ENCODE measurements around the gene DGLUCY.

DNA sequence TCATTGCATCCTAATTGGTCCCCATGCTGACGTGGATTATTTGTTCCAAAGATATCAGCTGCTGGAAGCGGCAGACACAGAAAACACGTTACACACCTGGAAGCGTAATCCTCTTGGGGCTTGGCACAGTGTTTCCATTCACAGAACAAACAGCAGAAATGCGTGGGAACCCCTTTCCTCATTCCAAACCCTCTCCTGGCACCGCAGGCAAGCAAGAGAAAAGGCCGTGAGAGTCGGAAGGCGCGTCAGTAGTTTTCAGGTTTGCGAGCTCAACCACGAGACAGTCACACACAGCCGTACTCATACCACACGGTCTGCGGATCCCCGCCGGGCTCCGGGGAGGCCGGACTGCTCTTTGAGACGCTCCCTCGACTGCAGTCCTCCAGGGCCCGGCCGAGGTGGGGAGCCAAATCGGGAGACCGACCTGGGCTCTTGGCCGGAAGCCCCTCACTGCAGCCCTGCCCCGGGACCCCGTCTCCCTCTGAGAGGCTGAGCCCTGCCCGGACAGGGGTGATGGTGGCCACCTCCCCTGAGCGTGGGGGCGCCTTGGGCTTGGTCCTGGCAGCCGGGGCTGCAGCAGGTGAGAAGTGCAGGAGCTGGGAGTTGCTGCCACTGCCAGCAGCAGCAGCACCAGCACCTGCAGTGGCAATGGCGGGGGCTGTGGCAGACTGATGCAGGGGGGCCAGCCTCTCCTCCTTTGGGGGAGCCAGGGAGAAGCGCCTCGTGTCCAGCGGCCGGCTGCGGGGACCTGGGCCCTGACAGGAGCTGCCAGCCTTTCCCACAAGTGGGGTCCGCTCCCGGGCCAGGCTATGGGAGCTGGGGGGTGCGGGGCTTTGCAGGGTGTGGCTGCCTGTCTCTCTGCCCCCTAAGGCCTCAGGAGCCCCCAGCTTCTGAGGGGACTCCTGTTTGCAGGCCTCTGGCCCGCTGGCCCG is 158.7 kb downstream of the DGLUCY start:
- no peak for TF ChIP-seq RFX5 (IDR thresholded peaks at IDR 0.05; ENCODE audit: borderline replicate concordance, low read depth, low read length)
- no peak for TF ChIP-seq POLR2A (IDR thresholded peaks at IDR 0.05; ENCODE audit: control extremely low read depth in 1 of 2, low read depth in 2 of 2, low read length in 2 of 2)
- no peak for TF ChIP-seq EP300 (IDR thresholded peaks at IDR 0.05; ENCODE audit: borderline replicate concordance in 1 of 2, low read depth in 2 of 2, low read length in 2 of 2)
